Non-pigmented ciliary epithelial cell (primary cell): Measurements from ENCODE around the gene OVCA2.

Source experiments
- DNase-seq: peaks from one replicate; pipeline ENCODE4 v3.0.0-alpha.2; 2010; ENCODE audit warnings: low read depth

OVCA2 gene

DNA sequence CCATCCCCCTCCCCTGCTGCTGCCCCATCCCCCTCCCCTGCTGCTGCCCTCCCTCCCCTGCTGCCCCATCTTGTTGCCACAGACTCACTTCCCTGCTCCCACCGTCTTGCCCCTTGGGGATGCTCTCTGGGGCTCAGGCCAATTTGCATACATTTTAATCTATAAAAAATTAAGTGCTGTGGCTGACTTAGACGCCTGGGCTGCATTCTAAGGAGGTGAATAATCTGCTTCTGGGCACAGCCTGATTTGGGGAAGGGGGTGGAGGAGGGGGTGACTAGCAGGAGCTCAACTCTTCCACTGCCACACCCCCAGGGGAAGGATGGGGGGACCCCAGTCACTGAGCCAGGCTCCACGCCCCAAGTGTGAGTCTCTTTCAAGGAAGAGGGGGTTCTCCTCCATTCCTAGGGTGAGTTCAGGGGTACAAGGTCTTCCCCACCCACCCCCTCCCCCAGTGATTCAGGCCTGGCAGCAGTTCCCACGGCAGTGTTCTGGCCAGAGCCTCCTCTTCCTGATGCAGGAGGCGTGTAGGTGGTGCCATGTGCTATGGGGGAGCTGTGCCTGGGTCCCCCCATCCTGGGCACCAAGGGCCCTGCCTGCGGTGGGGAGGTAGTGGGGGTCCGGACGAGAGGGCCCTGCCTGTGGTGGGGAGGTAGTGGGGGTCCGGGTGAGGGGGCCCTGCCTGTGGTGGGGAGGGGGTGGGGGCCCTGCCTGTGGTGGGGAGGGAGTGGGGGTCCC, 6.8 kb upstream of the OVCA2 start:
- no peak for DNase-seq

GRCh38 chr17:2035541-2036488, 6.0 kb upstream of the OVCA2 start:
- DNase-seq: no peak

DNA sequence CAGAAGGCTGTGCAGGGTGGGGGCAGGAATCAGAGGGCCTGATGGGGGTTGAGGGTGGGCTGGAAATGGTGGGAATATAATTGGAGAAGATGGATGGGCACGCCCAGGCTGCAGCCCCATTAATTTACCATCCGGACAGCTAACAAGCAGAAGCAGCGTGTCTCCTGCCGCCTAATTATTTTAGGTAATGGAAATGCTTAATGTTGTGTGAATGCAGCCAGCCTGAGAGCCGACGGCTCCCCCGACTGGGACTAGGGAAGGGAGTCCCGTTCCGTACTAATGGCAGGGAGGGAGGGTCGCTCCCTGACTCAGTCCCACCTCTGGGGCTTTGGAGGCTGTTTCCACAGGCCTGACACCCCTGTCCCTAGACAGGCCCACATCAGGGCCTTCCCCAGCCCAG, 4.7 kb upstream of the OVCA2 start:
- no peak for DNase-seq

DNA sequence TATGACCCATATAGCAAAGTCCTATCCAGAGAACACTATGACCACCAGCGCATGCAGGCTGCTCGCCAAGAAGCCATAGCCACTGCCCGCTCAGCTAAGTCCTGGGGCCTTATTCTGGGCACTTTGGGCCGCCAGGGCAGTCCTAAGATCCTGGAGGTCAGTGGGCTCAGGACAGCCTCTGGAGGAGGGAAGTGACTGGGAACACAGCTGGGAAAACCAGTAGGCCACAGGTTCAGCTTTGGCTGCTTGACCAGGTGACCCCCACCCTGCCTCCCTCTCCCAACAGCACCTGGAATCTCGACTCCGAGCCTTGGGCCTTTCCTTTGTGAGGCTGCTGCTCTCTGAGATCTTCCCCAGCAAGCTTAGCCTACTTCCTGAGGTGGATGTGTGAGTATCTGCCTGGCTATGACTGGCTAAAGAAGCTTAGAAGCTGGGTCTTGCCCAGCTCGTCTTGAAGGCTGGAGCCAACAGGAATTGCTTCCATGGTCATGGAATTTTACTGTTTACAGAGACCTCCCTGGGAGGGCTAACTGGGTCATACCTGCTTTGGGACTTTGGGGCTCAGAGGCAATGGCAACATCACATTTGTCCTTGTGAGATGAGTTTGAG, 1.5 kb upstream of the OVCA2 start:
- DNase-seq: no peak

- no peak for DNase-seq
These were observed 771 bp upstream of the OVCA2 start for GRCh38 chr17:2040942-2041560.

GRCh38 chr17:2042390-2042847, 597 bp downstream of the OVCA2 start:
- DNase-seq: no peak

- DNase-seq: no peak
These were observed 1.1 kb downstream of the OVCA2 start for GRCh38 chr17:2042933-2043332.

DNA sequence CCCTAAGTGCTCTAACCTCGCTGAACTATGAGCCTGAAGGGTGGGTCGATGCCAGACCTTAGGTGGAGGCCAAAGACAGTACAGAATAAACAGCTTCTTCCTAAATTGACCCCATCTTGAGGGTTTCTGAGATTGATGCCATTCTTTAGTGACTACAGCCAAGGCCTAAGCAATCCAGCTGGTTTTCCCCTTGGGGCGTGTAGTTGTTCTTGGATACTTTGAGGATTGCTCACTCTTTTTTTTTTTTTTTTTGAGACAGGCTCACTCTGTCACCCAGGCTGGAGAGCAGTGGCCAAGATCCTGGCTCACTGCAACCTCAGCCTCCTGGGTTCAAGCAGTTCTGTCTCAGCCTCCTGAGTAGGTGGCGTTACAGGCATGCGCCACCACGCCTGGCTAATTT, 2.0 kb downstream of the OVCA2 start:
- DNase-seq: no peak

- no peak for DNase-seq
These were observed 2.6 kb downstream of the OVCA2 start for GRCh38 chr17:2044263-2044894.

DNA sequence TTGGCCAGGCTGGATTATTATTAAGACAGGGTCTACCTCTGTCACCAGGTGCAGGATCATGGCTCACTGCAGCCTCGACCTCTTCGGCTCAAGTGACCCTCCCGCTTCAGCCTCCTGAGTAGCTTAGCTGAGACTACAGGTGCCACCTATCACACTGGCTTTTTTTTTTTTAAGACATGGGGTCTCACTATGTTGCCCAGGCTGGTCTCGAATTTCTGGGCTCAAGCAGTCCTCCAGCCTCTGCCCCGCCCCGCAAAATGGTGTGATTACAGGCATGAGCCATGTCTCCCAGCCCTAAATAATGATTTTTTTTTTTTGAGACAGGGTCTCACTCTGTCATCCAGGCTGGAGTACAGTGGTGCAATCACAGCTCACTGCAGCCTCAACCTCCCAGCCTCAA, 5.8 kb downstream of the OVCA2 start:
- no peak for DNase-seq

GRCh38 chr17:2048805-2049204, 7.0 kb downstream of the OVCA2 start:
- no peak for DNase-seq

- no peak for DNase-seq
These were observed 7.8 kb downstream of the OVCA2 start for GRCh38 chr17:2049333-2050299.

DNA sequence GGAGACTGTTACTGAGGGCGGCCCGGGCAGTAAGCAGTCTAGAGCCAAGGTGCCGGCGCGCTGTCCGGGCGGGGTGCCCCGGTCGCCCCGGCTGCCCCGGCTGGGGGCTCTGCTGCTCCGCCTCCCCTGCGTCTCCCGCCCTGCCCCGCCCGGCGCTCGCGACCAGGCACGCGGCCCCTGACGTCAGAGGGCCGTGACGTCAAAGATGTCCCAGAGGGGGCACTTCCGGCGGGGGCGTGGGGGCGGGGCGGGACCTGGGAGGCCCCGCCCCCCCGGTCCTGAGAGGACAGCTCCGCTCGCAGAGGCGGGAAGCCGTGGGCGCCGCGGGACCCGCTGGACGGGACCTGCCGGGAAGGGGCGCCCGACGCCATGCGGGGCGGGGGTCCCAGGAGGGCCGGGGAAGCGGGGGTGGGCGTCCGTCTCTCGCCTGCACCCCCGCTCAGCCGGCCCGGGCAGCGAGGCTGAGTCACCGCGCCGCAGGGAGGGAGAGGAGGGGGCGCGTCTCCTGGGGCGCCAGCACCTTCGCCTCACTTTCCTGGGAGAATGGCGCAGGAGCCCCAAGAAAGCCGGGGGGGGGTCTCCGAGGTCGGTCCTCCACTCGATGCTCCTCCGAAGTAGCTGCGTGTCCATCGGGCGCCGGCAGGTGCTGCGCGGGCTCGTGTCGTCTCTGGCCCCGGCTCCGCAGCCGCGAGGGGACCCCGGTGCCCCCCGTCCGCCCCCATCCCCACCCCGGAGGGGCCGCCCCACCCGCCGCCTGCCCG, 8.7 kb downstream of the OVCA2 start:
- DNase-seq: no peak

GRCh38 chr17:2051061-2051932, 9.5 kb downstream of the OVCA2 start:
- DNase-seq: no peak

GRCh38 chr17:2051933-2052559, 10.2 kb downstream of the OVCA2 start:
- DNase-seq: no peak

GRCh38 chr17:2053380-2054261, 11.8 kb downstream of the OVCA2 start:
- DNase-seq: no peak

DNA sequence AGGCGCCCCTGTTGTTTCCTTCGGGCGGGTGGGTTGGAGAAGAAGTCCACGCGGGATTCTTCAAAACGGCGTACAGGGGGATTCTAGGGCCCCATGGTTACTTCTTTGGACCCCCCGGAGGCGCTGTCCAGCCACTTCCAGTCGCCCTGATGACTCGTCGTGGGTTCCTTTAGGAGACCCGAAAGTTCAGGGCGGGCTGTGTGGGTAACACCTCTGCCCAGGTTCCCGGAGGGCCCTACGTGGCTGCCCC, 12.4 kb downstream of the OVCA2 start:
- no peak for DNase-seq
